ENCODE data around the gene RANBP17. TPM values are rescaled to one million over a fixed set of nuclear protein-coding genes. Genes with fewer than 3 reads are reported as not detected.

The RANBP17 gene
- total RNA-seq, 1 donor from 2014 or later, result 0.96 TPM

GRCh38 chr5:170986598-170986997 is 124.8 kb downstream of the RANBP17 start:
- Histone ChIP-seq H3K4me3 (no peak overlapping the region), H3K27ac (no peak overlapping the region), H3K36me3 (no peaks in the 10 kb centered on the region), H3K4me1 (no peaks in the 10 kb centered on the region), H3K9me3 (no peaks in the 10 kb centered on the region), H3K27me3 (no peaks in the 10 kb centered on the region)
- intact Hi-C loops (cut with DNase I), result no loop called here
- TF ChIP-seq CTCF (IDR thresholded peaks at IDR 0.05), result no peak
- no peak for DNase-seq (ENCODE audit: low spot score in 2 of 2)

GRCh38 chr5:170993476-170993875 is 131.7 kb downstream of the RANBP17 start:
- Histone ChIP-seq H3K9me3 (no peaks in the 10 kb centered on the region), H3K36me3 (no peaks in the 10 kb centered on the region), H3K27ac (no peak overlapping the region), H3K4me3 (no peak overlapping the region), H3K4me1 (no peaks in the 10 kb centered on the region), H3K27me3 (no peaks in the 10 kb centered on the region)
- intact Hi-C loops (cut with DNase I), result no loop called here
- TF ChIP-seq CTCF (IDR thresholded peaks at IDR 0.05), result no peak
- DNase-seq (ENCODE audit: low spot score in 2 of 2), result no peak

GRCh38 chr5:171010086-171010485 is 148.3 kb downstream of the RANBP17 start:
- H3K27ac ChIP-seq, result no peak overlapping the region
- H3K4me1 ChIP-seq, result no peaks in the 10 kb centered on the region
- TF ChIP-seq CTCF (IDR thresholded peaks at IDR 0.05), result no peak
- no peaks in the 10 kb centered on the region for H3K9me3 ChIP-seq
- no peaks in the 10 kb centered on the region for H3K27me3 ChIP-seq
- no peaks in the 10 kb centered on the region for H3K36me3 ChIP-seq
- no peak overlapping the region for H3K4me3 ChIP-seq
- intact Hi-C loops (cut with DNase I), result no loop called here
- DNase-seq (ENCODE audit: low spot score in 2 of 2), result no peak

GRCh38 chr5:171010816-171011215 is 149.0 kb downstream of the RANBP17 start:
- Histone ChIP-seq H3K9me3 (no peaks in the 10 kb centered on the region), H3K4me3 (no peak overlapping the region), H3K27me3 (no peaks in the 10 kb centered on the region), H3K27ac (no peak overlapping the region), H3K4me1 (no peaks in the 10 kb centered on the region), H3K36me3 (no peaks in the 10 kb centered on the region)
- intact Hi-C loops (cut with DNase I), result no loop called here
- no peak for DNase-seq (ENCODE audit: low spot score in 2 of 2)
- TF ChIP-seq CTCF (IDR thresholded peaks at IDR 0.05), result no peak

- Histone ChIP-seq H3K9me3 (peaks cover 0 to 19% of the 10 kb centered on the region in 2 donors), H3K4me3 (no peak overlapping the region), H3K27me3 (no peaks in the 10 kb centered on the region), H3K27ac (no peak overlapping the region), H3K36me3 (no peaks in the 10 kb centered on the region), H3K4me1 (no peaks in the 10 kb centered on the region)
- DNase-seq (ENCODE audit: low spot score in 2 of 2), result no peak
- intact Hi-C loops (cut with DNase I), result no loop called here
- no peak for TF ChIP-seq CTCF (IDR thresholded peaks at IDR 0.05)
These were observed 161.7 kb downstream of the RANBP17 start for GRCh38 chr5:171023508-171023907.

GRCh38 chr5:171024084-171024483 is 162.3 kb downstream of the RANBP17 start:
- Histone ChIP-seq H3K9me3 (peaks cover 0 to 19% of the 10 kb centered on the region in 2 donors), H3K36me3 (no peaks in the 10 kb centered on the region), H3K4me3 (no peak overlapping the region), H3K27ac (no peak overlapping the region), H3K4me1 (no peaks in the 10 kb centered on the region), H3K27me3 (no peaks in the 10 kb centered on the region)
- TF ChIP-seq CTCF (IDR thresholded peaks at IDR 0.05), result no peak
- intact Hi-C loops (cut with DNase I), result no loop called here
- no peak for DNase-seq (ENCODE audit: low spot score in 2 of 2)

Measured in ascending aorta (tissue), 2 donors.